IPS-18a (cell line): Measurements from ENCODE around the gene AGPAT4.

ENCODE experiments used
- H3K27ac ChIP-seq: one replicate; pipeline ENCODE4 v1.5.1; 2013; ENCODE audit warnings: low read length
- H3K27me3 ChIP-seq: one replicate; pipeline ENCODE4 v1.6.1; 2013; ENCODE audit warnings: mild to moderate bottlenecking, low read length; ENCODE audit not compliant: control insufficient read depth, insufficient read depth
- H3K36me3 ChIP-seq: one replicate; pipeline ENCODE4 v1.6.1; 2013; ENCODE audit warnings: low read depth, low read length; ENCODE audit not compliant: control insufficient read depth
- H3K4me1 ChIP-seq: one replicate; pipeline ENCODE4 v1.6.1; 2013; ENCODE audit warnings: low read depth, low read length; ENCODE audit not compliant: control insufficient read depth
- H3K4me3 ChIP-seq: one replicate; pipeline ENCODE4 v1.5.1; 2013; ENCODE audit warnings: low read length
- H3K9ac ChIP-seq: one replicate; pipeline ENCODE4 v1.6.1; 2013; ENCODE audit warnings: mild to moderate bottlenecking, low read length, moderate library complexity
- H3K9me3 ChIP-seq: one replicate; pipeline ENCODE4 v1.6.1; 2013; ENCODE audit warnings: low read depth, low read length; ENCODE audit not compliant: control insufficient read depth

AGPAT4 gene

GRCh38 chr6:161091972-161092701 is 181.7 kb downstream of the AGPAT4 start:
- Histone ChIP-seq H3K9ac (no peak overlapping the region), H3K4me3 (no peak overlapping the region), H3K9me3 (no peaks in the 10 kb centered on the region), H3K27me3 (no peaks in the 10 kb centered on the region), H3K27ac (no peak overlapping the region), H3K4me1 (no peaks in the 10 kb centered on the region), H3K36me3 (peaks cover 77% of the 10 kb centered on the region)

GRCh38 chr6:161091151-161091550 is 182.7 kb downstream of the AGPAT4 start:
- peaks cover 83% of the 10 kb centered on the region for H3K36me3 ChIP-seq

GRCh38 chr6:161088676-161089328 is 185.1 kb downstream of the AGPAT4 start:
- Histone ChIP-seq H3K27me3 (no peaks in the 10 kb centered on the region), H3K27ac (no peak overlapping the region), H3K9me3 (no peaks in the 10 kb centered on the region), H3K36me3 (peaks cover 83% of the 10 kb centered on the region), H3K9ac (no peak overlapping the region), H3K4me1 (no peaks in the 10 kb centered on the region), H3K4me3 (no peak overlapping the region)

More at GRCh38 chr6:161091151-161091550, 182.7 kb downstream of the AGPAT4 start:
- no peak overlapping the region for H3K27ac ChIP-seq
- no peak overlapping the region for H3K9ac ChIP-seq
- no peaks in the 10 kb centered on the region for H3K27me3 ChIP-seq
- H3K4me3 ChIP-seq = no peak overlapping the region
- H3K9me3 ChIP-seq = no peaks in the 10 kb centered on the region
- H3K4me1 ChIP-seq = no peaks in the 10 kb centered on the region

GRCh38 chr6:161085246-161085645 is 188.6 kb downstream of the AGPAT4 start:
- Histone ChIP-seq H3K27ac (no peak overlapping the region), H3K36me3 (peaks cover 81% of the 10 kb centered on the region)

GRCh38 chr6:161082215-161082614 is 191.6 kb downstream of the AGPAT4 start:
- Histone ChIP-seq H3K27ac (no peak overlapping the region), H3K4me1 (no peaks in the 10 kb centered on the region), H3K27me3 (no peaks in the 10 kb centered on the region), H3K9ac (no peak overlapping the region), H3K4me3 (no peak overlapping the region), H3K36me3 (peaks cover 53% of the 10 kb centered on the region), H3K9me3 (no peaks in the 10 kb centered on the region)

More at GRCh38 chr6:161085246-161085645, 188.6 kb downstream of the AGPAT4 start:
- no peak overlapping the region for H3K9ac ChIP-seq
- no peaks in the 10 kb centered on the region for H3K27me3 ChIP-seq
- no peaks in the 10 kb centered on the region for H3K4me1 ChIP-seq
- H3K9me3 ChIP-seq = no peaks in the 10 kb centered on the region
- no peak overlapping the region for H3K4me3 ChIP-seq

- Histone ChIP-seq H3K9ac (no peak overlapping the region), H3K27me3 (no peaks in the 10 kb centered on the region), H3K9me3 (no peaks in the 10 kb centered on the region), H3K4me3 (no peak overlapping the region), H3K27ac (no peak overlapping the region), H3K4me1 (no peaks in the 10 kb centered on the region), H3K36me3 (peaks cover 38% of the 10 kb centered on the region)
Observed at GRCh38 chr6:161080263-161080970, 193.4 kb downstream of the AGPAT4 start.
